ENCODE measurements around the gene INAFM1. TPM values are rescaled to one million over a fixed set of nuclear protein-coding genes. Genes with fewer than 3 reads are reported as not detected.

INAFM1 gene
- polyA plus RNA-seq, 1 of the 3 experiments (the other 2 are of a cell fraction): 5.5 TPM

GRCh38 chr19:47302249-47302648 lies 27.6 kb downstream of the INAFM1 start:
- POLR2A ChIA-PET: no interaction called here
- no peak for DNase-seq
- Histone ChIP-seq H3K9me2 (no peaks in the 10 kb centered on the region), H3K36me3 (replicated peaks in 1 of 2; ENCODE audit: control insufficient read depth in 1 of 2, insufficient read depth in 2 of 2, low read length in 1 of 2) (no peaks in the 10 kb centered on the region), H3K4me2 (no peak overlapping the region), H3K4me3 (ENCODE audit: low read depth in 2 of 2, low read length in 1 of 2) (no peak overlapping the region), H3K9me3 (no peaks in the 10 kb centered on the region), H3K27me3 (ENCODE audit: insufficient read depth) (no peaks in the 10 kb centered on the region), H3K79me2 (ENCODE audit: insufficient read depth) (no peaks in the 10 kb centered on the region), H3F3A (replicated peaks; ENCODE audit: insufficient read depth) (peaks cover 14% of the 10 kb centered on the region), H3K9ac (no peak overlapping the region), H3K4me1 (ENCODE audit: control insufficient read depth in 1 of 2, insufficient read depth in 2 of 2, low read depth in 1 of 2, low read length in 1 of 2) (no peaks in the 10 kb centered on the region; a peak in 1 of 4 replicates), H3K27ac (ENCODE audit: low read depth in 2 of 2, low read length in 1 of 2) (no peak overlapping the region), H2AFZ (ENCODE audit: low read depth) (no peak overlapping the region), H4K20me1 (ENCODE audit: insufficient read depth) (no peaks in the 10 kb centered on the region)
- CTCF ChIA-PET: interaction anchor here (0.8 to 2.2 kb wide), 4 partner anchors 10 to 89 kb away, joined by 4 to 9 read pairs (median 4); no protein-coding TSS in a partner anchor
- 92% methylated on average over 10 of the region's 10 CpGs for WGBS (ENCODE audit: low lambda C conversion rate)
- TF ChIP-seq SMC3 (IDR thresholded peaks at IDR 0.05; ENCODE audit: low read depth, low read length): no peak
- TF ChIP-seq GABPA (IDR thresholded peaks at IDR 0.05; ENCODE audit: low read depth): no peak
- no peak for TF ChIP-seq GATA2 (CRISPR knock-in tag; IDR thresholded peaks at IDR 0.05)
- no peak for TF ChIP-seq RCOR1 (IDR thresholded peaks at IDR 0.05; ENCODE audit: low read length)
- no peak for TF ChIP-seq RFX5 (IDR thresholded peaks at IDR 0.05; ENCODE audit: low read length)
- TF ChIP-seq TAF1 (IDR thresholded peaks at IDR 0.05; ENCODE audit: borderline replicate concordance, low read depth, low read length): no peak
- TF ChIP-seq CTCF (IDR thresholded peaks at IDR 0.05): no peak
- TF ChIP-seq ELF1 (IDR thresholded peaks at IDR 0.05): no peak
- no peak for TF ChIP-seq MAX (IDR thresholded peaks at IDR 0.05; ENCODE audit: low read depth)
- no peak for TF ChIP-seq REST (IDR thresholded peaks at IDR 0.05; ENCODE audit: low read depth, low read length)
- TF ChIP-seq FOXM1 (IDR thresholded peaks at IDR 0.05; ENCODE audit: low read depth): no peak
- no peak for TF ChIP-seq RAD21 (IDR thresholded peaks at IDR 0.05; ENCODE audit: low read length)
- TF ChIP-seq USF1 (IDR thresholded peaks at IDR 0.05; ENCODE audit: borderline replicate concordance, low read depth): no peak
- no peak for TF ChIP-seq MEF2A (IDR thresholded peaks at IDR 0.05; ENCODE audit: borderline replicate concordance, low read depth)
- no peak for TF ChIP-seq ZBTB33 (IDR thresholded peaks at IDR 0.05; ENCODE audit: borderline replicate concordance, low read depth)
- no peak for TF ChIP-seq EP300 (IDR thresholded peaks at IDR 0.05; ENCODE audit: borderline replicate concordance in 1 of 2, low read depth in 1 of 2, low read length in 1 of 2)
- no peak for TF ChIP-seq NFIC (IDR thresholded peaks at IDR 0.05; ENCODE audit: borderline replicate concordance)
